BLaER1 treated with 17β-estradiol and CSF1 and Interleukin-3, amounts not matched to agents 10 nM and 100 nM (cell line): Measurements from ENCODE around the gene PRDM16.

Source experiments
- H3K27ac ChIP-seq, 11 experiments: shearing (Covaris generic); formaldehyde crosslinking; 2 replicates each; pipeline ENCODE4 v1.8.1; 2022
- H3K27me3 ChIP-seq, 11 experiments: shearing (Covaris generic); formaldehyde crosslinking; 2 replicates each; pipeline ENCODE4 v1.8.1; 2022
- H3K36me3 ChIP-seq, 11 experiments: shearing (Covaris generic); formaldehyde crosslinking; 2 replicates each; pipeline ENCODE4 v1.8.1; 2022
- H3K4me1 ChIP-seq, 10 experiments: shearing (Covaris generic); formaldehyde crosslinking; 2 replicates each; pipeline ENCODE4 v1.8.1; 2022
- H3K4me2 ChIP-seq, 11 experiments: shearing (Covaris generic); formaldehyde crosslinking; 2 replicates each; pipeline ENCODE4 v1.8.1; 2022
- H3K4me3 ChIP-seq, 10 experiments: shearing (Covaris generic); formaldehyde crosslinking; 2 replicates each; pipeline ENCODE4 v1.8.1; 2022
- H3K9ac ChIP-seq, 11 experiments: shearing (Covaris generic); formaldehyde crosslinking; 2 replicates each; pipeline ENCODE4 v1.8.1; 2022
- H3K9me3 ChIP-seq, 11 experiments: shearing (Covaris generic); formaldehyde crosslinking; replicated peaks in 1 of 11; 2 replicates each; pipeline ENCODE4 v1.8.1; 2022
- H4K20me1 ChIP-seq, 11 experiments: shearing (Covaris generic); formaldehyde crosslinking; 2 replicates each; pipeline ENCODE4 v1.8.1; 2022
- Cebpa-rat ChIP-seq, 11 experiments: shearing (Covaris generic); IDR thresholded peaks; 2 replicates each; pipeline ENCODE4 v1.8.1; 2022

Gene PRDM16

DNA sequence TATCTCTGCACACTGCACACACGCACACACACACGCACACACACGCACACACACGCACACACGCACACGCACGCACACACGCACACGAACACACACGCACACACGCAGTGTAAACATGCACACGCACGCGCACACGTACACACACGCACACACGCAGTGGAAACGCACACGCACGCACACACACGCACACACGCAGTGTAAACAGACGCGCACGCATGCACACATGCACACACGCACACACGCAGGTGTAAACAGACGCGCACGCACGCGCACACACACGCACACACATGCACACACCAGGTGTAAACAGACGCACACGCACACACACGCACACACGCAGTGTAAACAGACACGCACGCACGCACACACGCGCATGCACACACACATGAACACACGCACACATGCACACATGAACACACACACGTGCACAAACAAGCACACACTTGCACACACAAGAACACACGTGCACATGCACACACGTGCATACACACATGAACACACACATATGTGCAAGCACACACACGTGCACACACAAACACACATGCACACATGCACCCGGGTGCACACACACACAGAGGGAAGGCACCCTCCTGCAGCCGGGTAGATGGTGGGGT, 45.2 kb downstream of the PRDM16 start:
- no peaks in the 10 kb centered on the region for H3K9me3 ChIP-seq
- no peak for TF ChIP-seq Cebpa-rat (IDR thresholded peaks at IDR 0.05)

DNA sequence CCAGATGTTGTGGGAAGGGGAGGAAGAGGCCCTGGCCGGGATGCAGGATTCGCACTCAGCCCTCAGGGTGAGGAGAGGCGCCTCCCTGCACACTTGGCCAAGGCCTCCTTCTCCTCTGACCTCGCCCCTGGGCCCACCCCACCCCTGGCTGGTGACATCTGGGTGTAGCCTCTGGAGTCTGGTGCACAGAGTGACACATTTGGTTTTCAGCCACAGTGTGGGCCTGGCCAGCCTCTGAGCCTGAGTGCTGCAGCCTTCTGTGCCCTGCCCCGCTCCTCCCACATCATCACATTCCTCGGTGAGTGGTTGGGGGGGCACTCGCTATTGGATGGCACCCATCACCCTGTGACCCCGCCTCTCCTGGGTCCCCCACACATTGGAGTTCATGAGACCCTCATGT, 45.8 kb downstream of the PRDM16 start:
- no peaks in the 10 kb centered on the region for H3K9me3 ChIP-seq
- no peak overlapping the region for H3K4me3 ChIP-seq
- H3K4me2 ChIP-seq = no peak overlapping the region
- no peak for TF ChIP-seq Cebpa-rat (IDR thresholded peaks at IDR 0.05)
- peaks cover 0 to 28% (median 0%) of the 10 kb centered on the region in 11 experiments; a peak in 8 of 22 replicates for H4K20me1 ChIP-seq
- no peak overlapping the region for H3K27ac ChIP-seq
- H3K27me3 ChIP-seq = peaks cover 0 to 15% (median 8%) of the 10 kb centered on the region in 11 experiments; a peak in 13 of 22 replicates
- no peak overlapping the region for H3K9ac ChIP-seq
- H3K36me3 ChIP-seq = no peaks in the 10 kb centered on the region
- peaks cover 0 to 13% (median 6%) of the 10 kb centered on the region in 10 experiments; a peak in 14 of 20 replicates for H3K4me1 ChIP-seq

More for the DNA sequence above, 45.2 kb downstream of the PRDM16 start:
- Histone ChIP-seq H4K20me1 (peaks cover 0 to 31% (median 0%) of the 10 kb centered on the region in 11 experiments; a peak in 8 of 22 replicates), H3K9ac (no peak overlapping the region), H3K27me3 (peaks cover 0 to 22% (median 14%) of the 10 kb centered on the region in 11 experiments; a peak in 16 of 22 replicates), H3K4me3 (no peak overlapping the region), H3K4me2 (no peak overlapping the region), H3K4me1 (peaks cover 0 to 19% (median 12%) of the 10 kb centered on the region in 10 experiments; a peak in 15 of 20 replicates), H3K36me3 (no peaks in the 10 kb centered on the region), H3K27ac (no peak overlapping the region)

DNA sequence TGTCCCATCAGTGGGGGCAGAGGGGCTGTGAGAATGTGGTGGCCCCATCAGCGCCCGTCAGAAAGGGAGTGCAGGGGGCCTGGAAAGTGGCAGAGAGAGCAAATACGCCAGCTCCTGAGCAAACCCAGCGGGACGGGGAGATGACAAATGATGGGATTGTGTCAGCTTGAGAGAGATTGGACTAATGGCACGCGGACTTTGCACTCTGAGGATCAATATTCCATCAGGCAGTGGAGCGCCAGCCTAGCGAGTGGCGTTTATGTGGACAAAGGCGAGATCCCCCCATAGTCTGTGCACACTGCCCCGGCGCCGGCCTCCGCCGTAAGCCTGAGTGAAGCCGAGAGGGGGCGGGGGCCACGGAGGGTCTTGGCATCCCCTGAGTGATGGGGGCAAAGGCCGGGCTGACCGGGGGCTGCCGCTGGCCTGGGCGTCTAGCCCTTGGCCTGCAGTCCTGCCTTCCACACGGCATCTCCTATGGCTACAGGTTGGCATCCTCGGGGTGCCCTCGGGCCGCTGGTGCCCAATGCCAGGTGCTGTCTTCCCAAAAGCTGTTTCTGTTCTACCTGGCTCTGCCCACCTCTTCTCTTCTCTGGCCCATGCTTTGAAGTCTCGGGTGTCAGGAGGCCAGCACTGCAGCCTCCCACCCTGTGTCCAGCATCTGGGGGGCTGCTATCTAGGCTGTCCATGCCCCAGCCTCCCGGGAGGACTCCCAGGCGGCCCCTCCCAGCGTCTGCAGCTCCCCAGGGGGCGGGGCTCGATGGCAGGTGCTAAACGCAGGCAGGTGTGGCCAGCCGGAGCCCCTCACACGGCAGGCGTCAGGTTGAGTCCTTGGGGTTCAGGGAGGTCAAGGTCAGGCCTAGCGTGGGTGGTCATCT, 46.5 kb downstream of the PRDM16 start:
- peaks cover 0 to 6% (median under 1%) of the 10 kb centered on the region in 10 experiments; a peak in 7 of 20 replicates for H3K4me1 ChIP-seq
- H3K36me3 ChIP-seq = no peaks in the 10 kb centered on the region
- TF ChIP-seq Cebpa-rat (IDR thresholded peaks at IDR 0.05) = no peak
- H3K27ac ChIP-seq = no peak overlapping the region
- H4K20me1 ChIP-seq = peaks cover 0 to 26% (median 0%) of the 10 kb centered on the region in 11 experiments; a peak in 7 of 22 replicates
- no peak overlapping the region for H3K4me3 ChIP-seq
- H3K4me2 ChIP-seq = no peak overlapping the region
- H3K9me3 ChIP-seq = no peaks in the 10 kb centered on the region
- no peak overlapping the region for H3K9ac ChIP-seq
- peaks cover 0 to 10% (median 1%) of the 10 kb centered on the region in 11 experiments; a peak in 5 of 22 replicates for H3K27me3 ChIP-seq

DNA sequence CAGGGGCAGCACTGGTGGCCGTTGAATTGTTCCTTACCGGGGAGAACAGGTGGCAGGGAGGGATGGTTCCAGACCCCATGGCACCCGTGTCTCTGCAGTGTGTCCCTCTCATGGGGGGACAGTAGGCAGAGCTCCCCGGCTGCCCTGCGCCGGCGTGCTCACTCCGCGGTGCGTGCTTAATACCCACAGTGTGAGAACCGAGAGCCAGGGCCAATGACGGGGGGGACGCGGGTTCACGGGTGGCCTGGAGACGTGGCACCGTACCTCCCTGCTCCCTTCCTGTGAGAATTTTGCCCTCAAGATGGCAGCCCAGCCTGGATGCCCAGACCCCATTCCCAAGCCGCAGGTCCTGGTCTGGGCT, 47.1 kb downstream of the PRDM16 start:
- no peak for TF ChIP-seq Cebpa-rat (IDR thresholded peaks at IDR 0.05)
- peaks cover 0 to 4% (median 0%) of the 10 kb centered on the region in 11 experiments; a peak in 2 of 22 replicates for H3K27me3 ChIP-seq
- peaks cover 0 to under 1% (median 0%) of the 10 kb centered on the region in 10 experiments; a peak in 1 of 20 replicates for H3K4me1 ChIP-seq
- no peak overlapping the region for H3K4me3 ChIP-seq
- H3K9ac ChIP-seq = no peak overlapping the region
- H3K9me3 ChIP-seq = no peaks in the 10 kb centered on the region
- peaks cover 0 to 32% (median 0%) of the 10 kb centered on the region in 11 experiments; a peak in 7 of 22 replicates for H4K20me1 ChIP-seq
- no peaks in the 10 kb centered on the region for H3K36me3 ChIP-seq
- no peak overlapping the region for H3K4me2 ChIP-seq
- H3K27ac ChIP-seq = no peak overlapping the region

DNA sequence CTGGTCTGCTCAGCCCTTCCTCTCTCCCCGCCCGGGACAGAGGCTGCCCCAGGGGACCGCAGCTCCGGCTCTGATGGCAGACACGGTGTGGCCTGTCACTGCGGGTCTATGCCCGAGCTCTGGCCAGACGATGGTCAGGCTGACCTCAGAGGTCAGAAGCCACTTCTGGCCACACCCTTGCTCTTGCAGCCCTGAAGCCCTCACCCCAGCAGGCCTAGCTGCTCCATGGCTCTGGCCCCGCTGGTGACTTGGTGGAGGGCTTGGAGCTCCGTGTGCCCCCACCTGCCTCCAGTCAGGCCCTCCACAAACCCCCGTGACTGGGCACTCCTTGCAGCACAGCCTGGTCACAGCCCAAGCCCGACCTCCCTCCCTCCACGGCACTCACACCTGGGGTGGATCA, 47.6 kb downstream of the PRDM16 start:
- Histone ChIP-seq H3K27me3 (peaks cover 0 to 2% (median 0%) of the 10 kb centered on the region in 11 experiments; a peak in 1 of 22 replicates), H4K20me1 (peaks cover 0 to 37% (median 0%) of the 10 kb centered on the region in 11 experiments; a peak in 8 of 22 replicates), H3K9me3 (no peaks in the 10 kb centered on the region), H3K4me3 (no peak overlapping the region), H3K4me2 (no peak overlapping the region), H3K36me3 (no peaks in the 10 kb centered on the region), H3K27ac (no peak overlapping the region), H3K4me1 (no peaks in the 10 kb centered on the region), H3K9ac (no peak overlapping the region)
- no peak for TF ChIP-seq Cebpa-rat (IDR thresholded peaks at IDR 0.05)

DNA sequence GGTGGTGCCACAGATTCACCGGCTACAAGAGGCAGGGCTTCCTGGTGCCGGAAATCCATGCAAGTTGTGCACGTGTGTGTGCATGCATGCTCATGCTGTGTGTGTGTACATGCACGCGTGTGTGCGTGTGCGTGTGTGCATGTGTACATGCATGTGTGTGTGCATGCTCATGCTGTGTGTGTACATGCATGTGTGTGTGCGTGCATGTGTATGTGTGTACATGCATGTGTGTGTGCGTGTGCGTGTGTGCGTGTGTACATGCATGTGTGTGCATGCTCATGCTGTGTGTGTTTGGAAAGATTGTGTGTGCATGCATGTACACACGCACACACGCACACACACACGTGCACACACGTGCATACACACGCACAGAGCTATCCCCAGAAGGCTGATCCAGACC, 48.9 kb downstream of the PRDM16 start:
- H3K4me1 ChIP-seq = no peaks in the 10 kb centered on the region
- H3K4me3 ChIP-seq = no peak overlapping the region
- no peak overlapping the region for H3K4me2 ChIP-seq
- TF ChIP-seq Cebpa-rat (IDR thresholded peaks at IDR 0.05) = no peak
- peaks cover 0 to 40% (median 0%) of the 10 kb centered on the region in 11 experiments; a peak in 8 of 22 replicates for H4K20me1 ChIP-seq
- H3K36me3 ChIP-seq = no peaks in the 10 kb centered on the region
- no peak overlapping the region for H3K9ac ChIP-seq
- no peak overlapping the region for H3K27ac ChIP-seq
- no peaks in the 10 kb centered on the region for H3K9me3 ChIP-seq
- H3K27me3 ChIP-seq = no peaks in the 10 kb centered on the region; a peak in 1 of 22 replicates

DNA sequence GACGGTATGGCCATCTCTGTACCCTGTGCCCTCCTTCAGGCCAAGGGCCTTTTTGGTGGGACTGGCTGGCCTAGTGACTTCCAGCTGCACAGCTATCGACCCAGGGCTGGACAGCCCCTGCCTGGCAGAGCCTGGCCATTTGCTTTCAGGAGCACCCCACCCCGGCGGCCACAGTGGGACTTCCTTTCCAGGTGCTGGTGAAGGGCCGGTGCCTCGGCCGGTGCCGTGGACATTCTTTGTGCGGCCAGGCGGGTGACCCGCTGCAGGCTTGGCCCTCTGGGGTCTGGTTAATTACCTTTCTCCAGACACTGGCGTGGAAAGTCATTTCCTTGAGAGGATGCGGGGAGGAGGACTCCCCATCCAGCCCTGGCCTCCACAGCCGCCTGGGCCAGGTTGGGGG, 50.1 kb downstream of the PRDM16 start:
- no peak overlapping the region for H3K27ac ChIP-seq
- no peaks in the 10 kb centered on the region for H3K36me3 ChIP-seq
- H3K4me1 ChIP-seq = no peaks in the 10 kb centered on the region
- H4K20me1 ChIP-seq = peaks cover 0 to 51% (median 0%) of the 10 kb centered on the region in 11 experiments; a peak in 8 of 22 replicates
- H3K27me3 ChIP-seq = no peaks in the 10 kb centered on the region; a peak in 1 of 22 replicates
- no peak overlapping the region for H3K4me2 ChIP-seq
- no peak overlapping the region for H3K9ac ChIP-seq
- no peak overlapping the region for H3K4me3 ChIP-seq
- no peaks in the 10 kb centered on the region for H3K9me3 ChIP-seq
- no peak for TF ChIP-seq Cebpa-rat (IDR thresholded peaks at IDR 0.05)

DNA sequence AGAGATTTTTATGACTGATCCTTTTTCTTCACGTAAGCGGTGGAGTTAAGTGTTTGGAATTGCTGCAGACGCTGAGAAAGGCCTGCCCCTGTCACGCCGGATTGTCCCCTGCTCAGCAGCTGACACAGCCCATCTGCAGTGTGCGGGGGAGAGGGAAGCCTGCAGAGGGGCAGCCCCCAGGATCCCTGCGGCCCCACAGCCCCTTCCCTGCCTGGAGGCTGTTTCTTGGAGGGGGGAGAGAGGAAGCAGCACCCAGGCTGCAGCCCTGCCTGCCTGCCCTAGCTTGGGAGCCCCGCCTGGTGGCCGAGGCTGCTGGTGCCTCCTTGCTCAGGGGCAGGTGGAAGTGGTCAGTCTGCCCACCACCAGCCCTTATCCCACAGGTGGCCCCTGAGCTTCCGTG, 50.7 kb downstream of the PRDM16 start:
- Histone ChIP-seq H3K9me3 (no peaks in the 10 kb centered on the region), H3K4me1 (no peaks in the 10 kb centered on the region), H3K4me3 (no peak overlapping the region), H3K27ac (no peak overlapping the region), H3K9ac (no peak overlapping the region), H4K20me1 (peaks cover 0 to 52% (median 0%) of the 10 kb centered on the region in 11 experiments; a peak in 8 of 22 replicates), H3K4me2 (no peak overlapping the region), H3K27me3 (no peaks in the 10 kb centered on the region; a peak in 1 of 22 replicates), H3K36me3 (no peaks in the 10 kb centered on the region)
- TF ChIP-seq Cebpa-rat (IDR thresholded peaks at IDR 0.05) = no peak

DNA sequence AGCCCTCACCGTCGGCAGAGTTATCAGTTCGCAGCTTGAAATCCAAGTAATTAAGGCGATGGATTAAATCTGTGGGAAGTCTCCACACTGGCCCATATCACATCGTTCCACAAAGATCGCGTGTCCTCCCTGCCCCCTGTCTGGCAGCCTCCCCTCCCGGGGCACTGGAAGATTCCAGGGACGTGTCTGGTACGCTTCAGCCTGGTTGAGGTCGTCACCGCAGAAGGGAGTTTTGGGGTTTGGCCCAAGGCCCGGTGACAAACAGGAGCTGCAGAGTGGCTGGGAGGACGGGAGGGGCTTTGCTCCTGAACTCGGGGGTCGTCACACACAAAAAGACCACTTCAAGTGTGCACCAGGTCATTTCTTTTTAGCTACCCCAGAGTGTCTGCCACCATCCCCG, 51.1 kb downstream of the PRDM16 start:
- H3K27me3 ChIP-seq = no peaks in the 10 kb centered on the region; a peak in 1 of 22 replicates

More for the DNA sequence above, 51.1 kb downstream of the PRDM16 start:
- Histone ChIP-seq H3K4me1 (no peaks in the 10 kb centered on the region), H3K27ac (no peak overlapping the region), H3K36me3 (no peaks in the 10 kb centered on the region), H3K9ac (no peak overlapping the region), H3K4me2 (no peak overlapping the region), H3K9me3 (no peaks in the 10 kb centered on the region), H4K20me1 (peaks cover 0 to 52% (median 0%) of the 10 kb centered on the region in 11 experiments; a peak in 9 of 22 replicates), H3K4me3 (no peak overlapping the region)
- TF ChIP-seq Cebpa-rat (IDR thresholded peaks at IDR 0.05) = no peak
